Upper lobe of left lung (tissue), 4 donors: Measurements from ENCODE around the gene B4GALNT1.
"Not testable (repeated sequence)": the region's sequence is repeated elsewhere in the genome, so short reads cannot be mapped to it uniquely, and the experiment has no call there.

Experiments used
- EP300 ChIP-seq, 4 donors: sonication (generic); formaldehyde crosslinking; IDR thresholded peaks; one replicate each; pipeline ENCODE4 v1.5.1; 2017; ENCODE audit warnings: antibody characterized with exemption in 4 of 4, control low read depth in 2 of 4
- TF ChIP-seq, protein P1 (sequence below), 6 experiments: fragments of 450-650 bp in 4 of 6; fragments of 200-600 bp in 2 of 6; sonication (generic) in 2 of 6; IDR thresholded peaks; one replicate each; pipeline ENCODE4 v1.5.1; 2016 to 2019; ENCODE audit warnings: antibody characterized with exemption in 6 of 6

DNA sequence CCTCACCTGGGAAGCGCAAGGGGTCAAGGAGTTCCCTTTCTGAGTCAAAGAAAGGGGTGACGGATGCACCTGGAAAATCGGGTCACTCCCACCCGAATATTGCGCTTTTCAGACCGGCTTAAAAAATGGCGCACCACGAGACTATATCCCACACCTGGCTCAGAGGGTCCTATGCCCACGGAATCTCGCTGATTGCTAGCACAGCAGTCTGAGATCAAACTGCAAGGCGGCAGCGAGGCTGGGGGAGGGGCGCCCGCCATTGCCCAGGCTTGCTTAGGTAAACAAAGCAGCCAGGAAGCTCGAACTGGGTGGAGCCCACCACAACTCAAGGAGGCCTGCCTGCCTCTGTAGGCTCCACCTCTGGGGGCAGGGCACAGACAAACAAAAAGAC lies 13.7 kb upstream of the B4GALNT1 start:
- TF ChIP-seq, protein P1, sequence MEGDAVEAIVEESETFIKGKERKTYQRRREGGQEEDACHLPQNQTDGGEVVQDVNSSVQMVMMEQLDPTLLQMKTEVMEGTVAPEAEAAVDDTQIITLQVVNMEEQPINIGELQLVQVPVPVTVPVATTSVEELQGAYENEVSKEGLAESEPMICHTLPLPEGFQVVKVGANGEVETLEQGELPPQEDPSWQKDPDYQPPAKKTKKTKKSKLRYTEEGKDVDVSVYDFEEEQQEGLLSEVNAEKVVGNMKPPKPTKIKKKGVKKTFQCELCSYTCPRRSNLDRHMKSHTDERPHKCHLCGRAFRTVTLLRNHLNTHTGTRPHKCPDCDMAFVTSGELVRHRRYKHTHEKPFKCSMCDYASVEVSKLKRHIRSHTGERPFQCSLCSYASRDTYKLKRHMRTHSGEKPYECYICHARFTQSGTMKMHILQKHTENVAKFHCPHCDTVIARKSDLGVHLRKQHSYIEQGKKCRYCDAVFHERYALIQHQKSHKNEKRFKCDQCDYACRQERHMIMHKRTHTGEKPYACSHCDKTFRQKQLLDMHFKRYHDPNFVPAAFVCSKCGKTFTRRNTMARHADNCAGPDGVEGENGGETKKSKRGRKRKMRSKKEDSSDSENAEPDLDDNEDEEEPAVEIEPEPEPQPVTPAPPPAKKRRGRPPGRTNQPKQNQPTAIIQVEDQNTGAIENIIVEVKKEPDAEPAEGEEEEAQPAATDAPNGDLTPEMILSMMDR (IDR thresholded peaks at IDR 0.05) = not testable (repeated sequence)
- TF ChIP-seq EP300 (IDR thresholded peaks at IDR 0.05) = not testable (repeated sequence)
